Dermis microvascular lymphatic vessel endothelial cell (primary cell): ENCODE results near the gene BCL7C. TPM values are rescaled to one million over a fixed set of nuclear protein-coding genes. Genes with fewer than 3 reads are reported as not detected.
"Not testable (repeated sequence)": the region's sequence is repeated elsewhere in the genome, so short reads cannot be mapped to it uniquely, and the experiment has no call there.

Experiments used
- DNase-seq, 2 donors: peaks; one replicate each; pipeline versions ENCODE4 v3.0.0 to v3.0.0-alpha.2; 2010; ENCODE audit warnings: low read depth in 2 of 2
- total RNA-seq: library from RNA; depleted of rRNA; stranded (reverse); fragments of >200 nt; gene quantifications from 2 replicates; pipeline ENCODE4 v1.2.1, GENCODE V29; 2014

The BCL7C gene
- total RNA-seq, result 49.9 and 60.8 TPM in 2 replicates

GRCh38 chr16:30893744-30894539 is at the start of gene BCL7C:
TSS of gene BCL7C (minus strand) at chr16:30894077. CDS start at chr16:30893944, 133 bp downstream.
- peak; percentile 68 to 92 for DNase-seq

GRCh38 chr16:30942426-30942806 is 48.5 kb upstream of the BCL7C start:
- DNase-seq, result no peak

- peak in 1 of 2 donors; percentile 72 for DNase-seq
These were observed 47.9 kb upstream of the BCL7C start for GRCh38 chr16:30941600-30942425.

GRCh38 chr16:30939571-30939970 is 45.7 kb upstream of the BCL7C start:
- not testable (repeated sequence) for DNase-seq

- DNase-seq, result no peak
These were observed 43.8 kb upstream of the BCL7C start for GRCh38 chr16:30937692-30938091.

DNA sequence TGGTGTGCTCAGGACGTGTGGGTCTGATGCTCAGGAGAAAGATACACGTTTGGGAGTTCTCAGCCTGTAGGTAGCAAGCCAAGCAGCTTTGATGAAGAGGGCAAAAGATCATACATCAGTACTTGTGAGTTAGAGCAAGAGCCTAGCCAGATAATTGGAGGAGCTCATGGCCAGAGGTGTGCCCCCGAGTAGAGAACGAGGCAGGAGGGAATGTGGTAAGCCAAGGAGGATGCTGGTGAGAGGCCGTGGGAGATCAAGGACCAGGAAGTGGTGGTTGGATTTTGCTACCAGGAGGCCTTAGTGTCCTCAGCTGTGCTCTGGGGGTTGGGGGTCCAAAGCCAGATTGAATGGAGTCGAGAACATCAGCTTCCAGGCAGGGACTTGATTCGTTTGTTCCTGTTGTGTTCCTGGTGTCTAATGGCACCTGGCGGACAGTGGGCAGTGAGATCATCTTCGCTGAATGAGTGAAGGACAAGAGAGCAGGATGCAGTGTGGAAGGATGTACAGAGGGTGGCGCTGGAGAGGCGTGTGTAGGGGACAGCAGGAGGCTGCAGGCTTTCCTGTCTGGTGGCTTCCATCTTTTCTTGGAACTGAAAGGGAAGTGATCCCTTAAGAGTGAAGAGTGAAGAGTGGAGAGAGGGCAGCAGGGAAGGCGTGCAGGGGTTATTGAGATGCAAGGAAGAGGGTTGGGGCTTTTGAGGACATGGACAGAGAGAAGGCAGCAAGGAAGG is 41.1 kb upstream of the BCL7C start:
- peak in 1 of 2 donors; percentile 71 for DNase-seq

DNA sequence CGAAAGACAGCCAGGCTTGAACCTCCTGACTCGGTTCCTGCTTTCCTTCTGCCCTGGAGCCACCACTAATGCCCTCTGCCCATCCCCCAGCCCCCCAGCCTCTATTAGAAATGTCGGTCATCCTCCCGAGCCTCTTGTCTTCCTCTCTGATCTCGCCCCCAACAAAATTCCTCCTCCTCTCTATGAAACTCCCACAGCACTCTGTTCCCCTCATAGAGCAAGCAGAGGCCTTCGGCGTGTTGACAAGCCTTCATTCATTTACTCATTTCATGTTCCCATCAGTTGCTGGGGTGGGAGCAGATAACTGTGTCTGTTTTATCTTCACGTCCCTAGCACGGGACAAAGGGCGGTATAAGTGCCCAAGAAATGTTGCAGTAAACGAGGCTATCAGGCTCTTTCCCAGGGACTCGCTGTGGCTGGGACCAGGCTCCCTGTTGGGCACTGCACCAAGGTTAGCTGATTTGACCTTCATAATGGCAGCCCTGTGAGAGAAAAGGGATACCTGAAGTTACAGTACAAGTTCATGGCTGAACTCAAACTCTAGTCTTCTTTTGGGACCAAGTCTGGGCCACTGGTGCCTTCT is 37.3 kb upstream of the BCL7C start:
- no peak for DNase-seq

DNA sequence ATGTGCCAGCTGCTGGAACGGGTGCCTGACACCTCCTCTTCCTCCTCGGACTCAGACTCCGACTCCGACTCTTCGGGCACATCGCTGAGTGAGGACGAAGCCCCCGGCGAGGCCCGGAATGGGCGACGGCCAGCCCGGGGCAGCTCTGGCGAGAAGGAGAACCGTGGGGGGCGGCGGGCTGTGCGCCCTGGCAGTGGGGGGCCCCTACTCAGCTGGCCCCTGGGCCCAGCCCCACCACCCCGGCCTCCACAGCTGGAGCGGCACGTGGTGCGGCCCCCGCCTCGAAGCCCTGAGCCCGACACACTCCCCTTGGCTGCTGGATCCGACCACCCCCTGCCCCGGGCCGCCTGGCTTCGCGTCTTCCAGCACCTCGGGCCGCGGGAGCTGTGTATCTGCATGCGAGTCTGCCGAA is 36.3 kb upstream of the BCL7C start:
- no peak for DNase-seq

DNA sequence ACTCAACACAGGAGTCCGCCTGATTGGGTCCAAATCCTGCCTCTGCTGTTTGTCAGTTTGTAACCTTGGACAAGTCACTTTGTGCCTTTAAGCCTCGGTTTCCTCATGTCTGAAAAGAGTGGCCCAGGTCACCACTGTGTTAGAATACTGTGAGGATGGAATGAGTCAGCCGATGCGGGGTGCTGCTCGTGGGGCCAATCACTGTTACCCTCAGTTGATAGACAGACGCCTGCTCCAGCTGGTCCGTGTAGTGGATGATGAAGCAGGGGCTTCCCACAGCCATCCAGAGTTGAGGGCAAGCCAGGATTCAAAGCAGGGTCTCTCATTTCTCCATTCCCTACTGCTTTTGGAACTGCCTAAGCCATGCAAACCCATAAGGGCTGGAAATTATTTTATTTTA is 35.3 kb upstream of the BCL7C start:
- DNase-seq, result no peak

GRCh38 chr16:30928390-30928789 is 34.5 kb upstream of the BCL7C start:
- no peak for DNase-seq

DNA sequence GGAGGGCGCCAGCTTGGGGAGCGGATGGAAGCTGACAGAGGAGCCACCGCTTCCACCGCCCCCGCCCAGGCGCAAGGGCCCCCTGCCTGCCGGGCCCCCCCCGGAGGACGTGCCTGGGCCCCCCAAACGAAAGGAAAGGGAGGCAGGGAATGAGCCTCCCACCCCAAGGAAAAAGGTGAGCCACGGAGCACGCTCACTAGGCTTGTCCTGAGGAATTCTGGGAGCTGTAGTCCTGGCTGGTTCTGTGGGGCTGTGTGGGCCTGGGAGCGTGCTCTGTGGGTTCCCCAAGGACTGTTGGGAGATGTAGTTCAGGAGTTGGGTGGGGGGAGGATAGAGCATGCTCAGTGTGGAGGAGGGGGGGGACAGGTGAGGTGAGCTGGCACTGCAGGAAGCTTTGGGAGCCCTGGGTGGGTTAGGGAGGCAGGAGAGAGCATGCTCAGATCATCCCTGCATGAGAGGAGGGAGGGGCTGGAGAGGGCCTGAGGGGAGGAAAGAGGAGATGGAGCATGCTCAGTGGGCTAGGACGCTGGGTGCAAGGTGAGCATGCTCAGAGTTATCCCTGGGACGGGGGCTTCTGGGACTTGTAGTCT is 34.0 kb upstream of the BCL7C start:
- peak; percentile 21 to 45 for DNase-seq

DNA sequence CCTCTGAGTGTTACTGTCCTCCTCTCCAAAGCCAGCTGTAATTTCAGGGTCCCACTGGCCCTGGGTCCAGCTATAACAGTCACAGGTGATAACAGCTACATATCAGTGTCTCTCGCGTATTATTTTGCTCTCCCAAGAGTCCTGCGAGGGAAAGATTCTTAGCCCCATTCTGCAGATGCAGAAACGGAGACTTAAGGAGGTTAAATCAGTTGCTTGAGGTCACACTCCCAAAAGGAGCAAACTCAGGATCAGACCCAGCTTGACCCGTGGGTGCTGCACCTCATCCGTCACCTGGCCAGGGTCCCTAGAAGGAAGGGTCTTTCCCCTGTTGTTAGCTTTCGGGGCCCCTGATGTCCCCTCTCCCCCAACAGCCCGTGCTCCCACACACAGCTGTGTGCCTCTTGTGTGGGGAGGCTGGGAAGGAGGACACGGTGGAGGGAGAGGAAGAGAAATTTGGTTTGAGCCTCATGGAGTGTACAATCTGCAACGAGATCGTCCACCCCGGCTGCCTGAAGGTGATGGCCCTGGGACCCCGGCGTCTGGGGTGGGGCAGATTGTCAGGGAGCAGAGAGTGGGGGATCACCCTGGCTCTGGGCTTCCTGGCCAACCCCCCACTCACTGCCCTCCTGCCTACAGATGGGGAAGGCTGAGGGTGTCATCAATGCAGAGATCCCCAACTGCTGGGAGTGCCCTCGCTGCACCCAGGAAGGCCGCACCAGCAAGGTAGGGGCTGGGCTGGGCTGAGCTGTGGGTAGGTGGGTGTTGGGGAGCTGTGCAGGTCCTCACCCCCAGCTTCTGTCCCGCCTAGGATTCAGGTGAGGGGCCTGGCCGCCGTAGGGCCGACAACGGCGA is 33.3 kb upstream of the BCL7C start:
- no peak for DNase-seq

GRCh38 chr16:30925995-30926811 is 32.3 kb upstream of the BCL7C start:
- no peak for DNase-seq

DNA sequence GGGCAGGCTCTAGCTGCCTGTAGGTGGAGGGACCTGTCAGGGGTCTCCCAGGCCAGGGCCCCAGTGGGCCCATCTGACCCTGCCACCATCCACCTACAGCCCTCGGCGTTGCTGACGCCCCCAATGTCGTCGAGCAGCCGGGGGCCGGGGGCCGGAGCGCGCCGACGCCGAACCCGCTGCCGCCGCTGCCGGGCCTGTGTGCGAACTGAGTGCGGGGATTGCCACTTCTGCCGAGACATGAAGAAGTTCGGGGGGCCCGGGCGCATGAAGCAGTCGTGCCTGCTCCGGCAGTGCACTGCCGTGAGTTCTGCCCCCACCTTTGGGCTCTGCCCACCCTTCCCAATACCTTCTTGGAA is 31.7 kb upstream of the BCL7C start:
- no peak for DNase-seq

- DNase-seq, result no peak
These were observed 31.2 kb upstream of the BCL7C start for GRCh38 chr16:30924913-30925631.

DNA sequence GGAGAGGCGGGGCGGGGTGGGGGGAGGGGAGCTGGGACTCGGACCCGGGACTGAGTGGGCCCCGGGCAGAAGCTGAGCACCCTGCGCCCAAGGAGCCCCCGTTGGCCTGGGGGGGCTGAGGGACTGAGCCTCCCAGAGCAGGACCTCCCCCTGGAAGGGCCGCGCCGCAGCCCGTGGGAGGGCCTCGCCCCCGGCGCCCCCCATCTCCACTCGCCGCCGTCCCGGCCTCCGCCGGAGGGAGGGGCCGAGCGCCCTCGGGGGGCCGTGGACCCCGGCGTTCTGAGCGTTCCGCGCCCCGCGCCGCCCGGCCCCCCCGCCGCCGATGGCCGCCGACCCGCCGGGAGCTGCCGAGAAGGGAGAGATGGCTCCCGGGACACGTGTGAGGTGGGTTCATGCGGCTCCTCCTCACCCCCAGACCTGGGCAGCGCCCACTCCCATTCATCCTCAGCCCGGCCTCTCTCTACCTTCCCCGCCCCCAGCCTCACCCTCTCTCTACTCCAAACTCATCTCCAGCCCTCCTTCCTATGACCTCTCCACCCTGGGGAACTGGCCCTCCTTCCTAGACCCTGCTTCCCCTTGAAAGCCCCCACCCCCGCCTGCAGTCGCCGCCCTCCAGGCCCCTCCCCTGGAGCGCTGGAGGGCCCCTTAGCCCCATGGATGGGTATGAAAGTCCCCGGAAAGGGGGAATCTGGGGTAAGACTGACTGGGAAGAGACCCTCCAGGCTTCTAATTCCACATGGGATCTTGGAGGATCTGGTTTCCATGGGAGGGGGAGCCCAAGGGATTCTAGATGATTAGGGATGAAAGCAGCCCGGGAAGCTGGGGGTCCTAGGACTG is 30.4 kb upstream of the BCL7C start:
- no peak for DNase-seq

- DNase-seq, result no peak
These were observed 29.7 kb upstream of the BCL7C start, which contains the start of gene FBXL19 for GRCh38 chr16:30923554-30924075. TSS of gene FBXL19 (plus strand) at chr16:30923572. CDS start at chr16:30925755, 2,183 bp downstream.
